GM19397 (cell line): ENCODE measurements around the gene ARL8B.
"Not testable (repeated sequence)": the region's sequence is repeated elsewhere in the genome, so short reads cannot be mapped to it uniquely, and the experiment has no call there.

Experiments used
- ATAC-seq: cut with Tn5 transposase; IDR thresholded peaks from one replicate; pipeline ENCODE4 v1.9.1; 2021; ENCODE audit warnings: mild to moderate bottlenecking, moderate library complexity; ENCODE audit not compliant: unreplicated experiment

The ARL8B gene

DNA sequence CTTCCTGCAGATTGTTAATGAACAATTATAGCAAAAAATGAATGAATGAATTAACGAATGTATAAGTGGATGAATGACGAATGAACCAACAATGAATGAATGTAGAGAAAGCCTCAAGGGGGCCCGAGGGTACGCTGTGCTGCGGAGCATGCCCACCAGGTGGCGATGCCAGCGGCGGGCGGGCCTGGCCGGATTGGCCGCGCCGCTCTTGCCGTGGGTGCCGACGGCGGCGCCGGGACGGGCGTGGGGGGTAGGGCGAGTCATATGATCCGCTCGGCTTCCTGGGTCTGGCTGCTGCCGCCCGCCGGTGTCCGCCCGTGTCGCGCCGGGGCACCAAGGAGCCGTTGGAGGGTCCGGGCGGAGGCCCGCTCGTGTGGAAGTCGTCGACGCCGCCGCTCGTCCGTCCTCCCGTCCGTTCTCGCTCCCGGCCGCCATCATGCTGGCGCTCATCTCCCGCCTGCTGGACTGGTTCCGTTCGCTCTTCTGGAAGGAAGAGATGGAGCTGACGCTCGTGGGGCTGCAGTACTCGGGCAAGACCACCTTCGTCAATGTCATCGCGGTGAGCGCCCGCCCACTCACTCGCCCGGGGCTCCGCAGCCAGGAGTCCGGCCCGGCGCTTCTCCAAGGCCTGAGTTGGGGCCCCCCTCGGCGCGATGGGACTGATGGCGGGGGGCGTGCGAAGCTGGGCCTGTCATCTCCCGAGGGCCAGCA, at the start of gene ARL8B:
Gene ARL8B (plus strand): TSS at position 263 of the 711 bp plus-strand sequence. CDS start 174 bp downstream, at position 437.
- peak; percentile 99 for ATAC-seq

GRCh38 chr3:5073374-5074085, 48.6 kb upstream of the ARL8B start:
- ATAC-seq: no peak

DNA sequence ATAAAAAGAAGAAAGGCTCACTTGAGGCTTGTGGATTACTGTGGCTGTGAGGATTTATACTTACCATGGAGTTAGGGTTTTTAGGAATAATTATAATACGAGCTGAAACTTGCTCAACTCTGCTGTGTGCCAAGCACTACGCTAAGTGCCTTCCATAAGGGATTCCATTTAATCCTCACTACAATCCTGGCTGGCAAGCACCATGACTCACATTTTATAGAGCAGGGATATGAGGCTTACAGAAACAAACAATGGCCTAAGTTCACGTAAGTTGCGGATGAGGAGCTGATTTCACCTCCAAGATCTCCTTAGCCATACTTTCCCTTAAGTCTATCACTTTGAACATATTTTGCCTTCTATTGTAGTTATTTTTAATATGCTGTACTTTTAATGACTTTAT, 43.9 kb upstream of the ARL8B start:
- no peak for ATAC-seq

- no peak for ATAC-seq
These were observed 42.3 kb upstream of the ARL8B start for GRCh38 chr3:5079761-5080160.

DNA sequence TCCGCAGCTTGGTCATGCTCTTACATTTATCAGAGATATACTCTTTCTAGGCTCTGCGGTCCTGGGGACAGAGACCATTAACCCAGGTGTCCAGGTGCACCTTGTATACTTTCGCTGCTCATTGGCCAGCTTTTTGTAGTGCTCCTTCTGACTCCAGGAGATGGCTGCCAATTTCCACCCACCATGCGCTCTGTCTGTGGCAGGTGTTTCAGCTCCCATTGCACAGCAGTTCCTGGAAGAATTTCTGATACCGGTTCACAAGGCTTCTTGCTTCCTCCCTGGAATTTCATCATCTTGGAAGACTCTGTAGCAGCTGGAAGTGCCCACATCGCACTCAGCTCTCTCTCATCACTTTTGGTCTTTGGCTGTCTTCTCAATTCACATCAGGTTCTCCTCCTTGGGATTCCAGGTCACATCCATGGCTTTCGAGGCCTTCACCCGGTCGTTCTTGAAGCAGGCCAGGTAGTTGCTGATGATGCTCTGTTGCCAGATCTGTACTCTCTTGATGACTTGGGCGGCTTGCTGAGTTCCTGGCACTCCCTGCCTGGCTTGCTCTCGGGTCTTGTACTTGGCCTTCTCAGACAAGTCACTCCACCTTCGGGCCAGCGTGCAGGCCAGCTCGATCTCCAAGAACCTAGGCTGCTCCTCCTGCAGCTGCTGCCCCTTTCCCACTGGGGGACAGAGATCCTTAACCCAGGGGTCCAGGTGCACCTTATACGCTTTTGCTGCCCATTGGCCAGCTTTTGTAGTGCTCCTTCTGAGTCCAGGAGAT, 41.1 kb upstream of the ARL8B start:
- no peak for ATAC-seq

- not testable (repeated sequence) for ATAC-seq
These were observed 39.9 kb upstream of the ARL8B start for GRCh38 chr3:5081973-5082788.

DNA sequence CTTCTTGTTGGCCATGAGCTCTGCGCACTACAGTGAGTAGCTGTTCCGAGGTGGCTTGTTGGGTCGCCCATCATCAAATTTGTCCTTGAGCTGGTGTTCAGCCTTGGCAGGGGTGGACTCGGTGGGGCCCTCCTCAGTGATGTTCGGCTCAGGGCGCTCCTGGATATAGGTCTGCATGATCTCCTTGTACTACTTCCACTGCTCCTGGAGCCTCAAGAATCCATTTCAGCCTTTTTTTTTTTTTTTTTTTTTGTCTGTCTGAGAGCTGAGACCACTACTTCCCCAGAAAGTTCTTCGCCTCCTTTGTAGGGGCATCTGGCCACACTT, 39.3 kb upstream of the ARL8B start:
- ATAC-seq: no peak

- no peak for ATAC-seq
These were observed 37.9 kb upstream of the ARL8B start for GRCh38 chr3:5084224-5084623.

GRCh38 chr3:5086708-5087107, 35.4 kb upstream of the ARL8B start:
- ATAC-seq: no peak

DNA sequence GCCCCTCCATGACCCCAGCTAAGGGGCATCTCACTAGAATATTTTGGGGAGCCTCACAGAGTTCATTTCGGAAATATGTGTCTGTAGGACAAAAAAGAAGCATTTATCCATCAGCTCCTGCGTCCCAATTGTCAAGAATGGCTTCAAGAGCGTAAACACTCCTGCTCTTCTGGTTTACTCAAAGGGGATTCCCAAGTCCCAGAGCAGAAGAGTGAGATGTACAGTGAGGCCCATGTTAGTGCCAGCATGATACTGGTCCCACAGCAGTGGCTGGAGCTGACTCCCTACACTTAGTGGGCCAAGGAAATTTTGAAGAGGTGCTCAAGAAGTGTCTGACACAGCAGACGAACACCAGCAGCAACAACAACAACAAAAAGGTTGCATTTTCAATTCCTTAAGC, 34.9 kb upstream of the ARL8B start:
- ATAC-seq: no peak

DNA sequence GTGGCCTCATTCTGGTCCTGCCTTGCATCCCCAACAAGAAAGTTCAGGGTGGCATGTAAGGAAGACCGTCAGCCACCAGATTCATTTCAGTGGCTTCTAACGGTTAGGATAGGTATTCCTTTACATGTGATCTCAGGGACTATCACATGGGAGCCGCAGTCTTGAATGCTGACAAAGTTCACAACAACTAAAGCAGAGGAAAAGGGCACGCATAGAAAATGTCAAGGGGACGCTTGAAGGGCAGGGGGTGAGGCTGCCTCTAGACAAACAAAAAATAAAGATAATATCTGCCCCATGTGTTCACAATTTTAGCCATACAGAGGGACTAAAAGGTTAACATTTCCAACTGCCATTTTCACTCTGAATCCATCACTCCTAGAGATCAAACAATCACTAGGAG, 31.9 kb upstream of the ARL8B start:
- no peak for ATAC-seq

GRCh38 chr3:5092018-5092417, 30.1 kb upstream of the ARL8B start:
- no peak for ATAC-seq

DNA sequence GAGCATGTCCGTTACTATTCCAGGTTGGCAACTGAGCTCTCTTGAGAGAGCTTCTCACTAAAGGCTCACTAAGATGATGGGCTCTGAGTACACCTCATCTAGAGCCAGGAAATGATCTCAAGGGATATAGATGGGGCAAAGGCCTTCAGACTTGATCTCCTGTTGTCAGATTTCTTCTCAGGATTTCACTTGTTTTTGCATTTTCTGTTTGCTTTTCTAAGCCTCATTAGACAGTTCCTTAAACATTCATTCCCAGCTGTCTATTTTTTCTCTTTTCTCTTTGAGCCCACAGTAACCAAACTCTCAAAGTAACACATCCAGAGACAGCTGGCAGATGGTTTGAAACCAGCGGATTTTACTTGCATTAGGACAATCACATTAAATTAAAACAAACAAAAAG, 28.4 kb upstream of the ARL8B start:
- ATAC-seq: no peak

GRCh38 chr3:5095886-5096285, 26.2 kb upstream of the ARL8B start:
- ATAC-seq: no peak

DNA sequence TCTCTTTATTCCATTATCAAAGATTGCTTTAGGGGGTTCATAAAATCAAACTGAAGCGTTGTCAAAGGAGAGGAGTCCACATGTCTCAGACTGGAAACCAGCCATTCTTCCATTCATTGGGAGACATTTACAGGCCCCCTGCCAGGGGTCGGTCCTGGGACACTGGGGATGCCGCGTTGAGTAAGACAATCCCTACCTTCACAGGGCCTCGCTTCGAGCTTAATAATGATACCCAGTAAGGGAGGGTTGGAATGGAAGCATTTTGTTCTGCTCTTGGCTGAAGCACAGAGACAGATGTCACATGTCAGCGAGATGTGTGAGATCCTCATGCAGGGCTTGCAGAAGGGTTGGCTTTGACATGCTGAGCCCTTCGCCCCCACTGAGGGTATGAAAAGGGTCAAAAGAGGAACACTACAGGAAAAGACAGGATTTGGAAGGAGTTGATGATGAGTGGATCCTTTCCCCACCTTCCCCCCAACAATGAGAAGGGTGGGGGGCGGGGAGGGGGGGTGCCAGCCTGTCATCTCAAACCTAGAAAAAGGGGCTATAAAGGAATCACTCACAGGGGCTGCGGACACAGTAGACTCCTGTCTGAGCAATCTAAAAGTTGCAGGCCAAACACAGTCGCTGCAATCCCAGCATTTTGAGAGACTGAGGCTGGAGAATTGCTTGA, 25.6 kb upstream of the ARL8B start:
- ATAC-seq: no peak

- no peak for ATAC-seq
These were observed 23.7 kb upstream of the ARL8B start for GRCh38 chr3:5098346-5098745.

DNA sequence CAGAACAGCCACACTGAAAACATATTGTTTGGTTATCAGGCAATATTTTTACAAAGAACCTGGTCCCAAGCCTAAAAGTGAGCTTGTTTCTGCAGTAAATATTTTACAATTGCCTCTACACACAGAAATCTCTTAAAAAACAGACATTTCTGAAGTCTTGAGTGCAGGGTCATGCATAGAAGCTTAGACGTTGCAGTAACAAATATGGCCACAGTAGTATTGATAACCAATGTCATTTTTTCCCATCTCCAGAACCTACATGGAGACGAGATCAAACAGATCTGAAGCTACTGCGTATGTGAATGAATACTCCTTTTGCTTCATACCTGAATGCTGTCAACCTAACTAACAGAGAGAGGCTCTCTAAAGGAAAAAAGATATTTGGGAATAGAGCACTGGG, 19.6 kb upstream of the ARL8B start:
- no peak for ATAC-seq

GRCh38 chr3:5103743-5104142, 18.3 kb upstream of the ARL8B start:
- no peak for ATAC-seq

DNA sequence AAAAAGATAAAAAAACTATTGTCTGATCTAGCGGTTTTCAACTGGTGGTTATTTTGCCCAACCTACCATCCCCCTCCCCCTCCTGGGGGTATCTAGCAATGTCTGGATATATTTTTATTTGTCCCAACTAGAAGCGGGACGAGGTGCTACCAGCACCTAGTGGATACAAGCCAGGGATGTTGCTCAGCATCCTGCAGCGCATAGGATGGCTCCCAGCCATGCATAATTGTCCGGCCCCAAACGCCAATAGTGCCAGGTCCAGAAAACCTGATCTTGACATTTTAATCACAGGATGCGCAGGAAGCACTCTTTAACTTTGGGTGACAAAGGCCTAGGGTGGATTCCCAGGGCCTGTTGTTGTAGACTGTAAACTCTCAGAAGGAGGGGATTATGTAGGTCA, 17.0 kb upstream of the ARL8B start:
- ATAC-seq: no peak

DNA sequence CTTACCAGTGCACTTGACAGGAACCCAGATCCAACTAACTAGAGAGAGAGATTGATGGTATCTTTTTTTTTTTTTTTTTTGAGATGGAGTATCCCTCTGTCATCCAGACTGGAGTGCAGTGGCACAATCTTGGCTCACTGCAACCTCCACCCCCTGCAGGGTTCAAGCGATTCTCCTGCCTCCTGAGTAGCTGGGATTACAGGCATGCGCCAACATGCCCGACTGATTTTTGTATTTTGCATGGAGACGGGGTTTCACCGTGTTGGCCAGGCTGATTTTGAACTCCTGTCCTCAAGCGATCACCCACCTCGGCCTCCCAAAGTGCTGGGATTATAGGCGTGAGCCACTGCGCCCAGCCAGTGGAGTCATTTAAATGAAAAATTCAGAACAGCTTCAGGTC, 15.7 kb upstream of the ARL8B start:
- ATAC-seq: not testable (repeated sequence)

- ATAC-seq: not testable (repeated sequence)
These were observed 15.2 kb upstream of the ARL8B start for GRCh38 chr3:5106933-5107334.
